ENCODE results near the gene SRGN.
A peak's percentile ranks its signal among the peaks of the same experiment; 100 is the strongest.

The SRGN gene

DNA sequence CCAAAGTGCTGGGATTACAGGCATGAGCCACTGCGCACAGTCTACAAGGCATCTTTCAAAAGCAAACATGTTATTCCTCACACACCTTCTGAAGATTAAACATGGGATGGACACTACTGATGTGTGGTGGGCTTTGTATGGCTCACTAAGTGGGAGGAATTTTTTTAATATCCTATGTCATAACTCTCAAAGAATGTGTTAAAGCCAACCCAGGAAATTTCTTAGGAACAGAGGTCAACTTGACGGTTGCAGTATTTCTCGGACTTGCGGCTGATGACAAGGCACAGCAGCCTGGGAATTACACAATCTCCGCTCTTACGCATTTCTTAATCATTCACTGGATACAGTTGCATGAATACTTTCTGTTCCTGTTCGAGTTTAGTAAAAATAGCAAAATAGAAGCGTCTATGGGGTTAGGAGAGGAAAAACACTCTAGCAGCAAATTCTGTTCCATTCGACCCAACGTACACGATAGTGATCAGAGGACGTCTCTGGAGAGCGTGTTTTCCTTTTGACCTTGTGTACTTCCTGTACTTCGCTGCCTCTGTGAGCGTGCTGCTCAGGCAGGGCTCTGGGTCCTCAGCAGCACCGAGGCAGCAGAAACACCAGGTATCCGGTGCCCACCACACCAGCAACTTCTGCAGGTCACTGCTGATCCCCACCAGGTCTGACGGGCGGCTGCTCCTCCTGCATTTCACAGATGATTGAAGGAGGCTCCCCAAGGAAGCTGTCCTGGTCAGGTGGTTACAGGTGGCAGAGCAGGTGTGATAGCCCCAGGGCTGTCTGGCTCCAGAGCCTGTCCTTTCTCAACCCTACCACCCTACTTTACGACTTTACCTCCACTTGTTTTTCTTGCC, 26.4 kb upstream of the SRGN start:
- DNase-seq (ENCODE audit: low spot score): no peak

DNA sequence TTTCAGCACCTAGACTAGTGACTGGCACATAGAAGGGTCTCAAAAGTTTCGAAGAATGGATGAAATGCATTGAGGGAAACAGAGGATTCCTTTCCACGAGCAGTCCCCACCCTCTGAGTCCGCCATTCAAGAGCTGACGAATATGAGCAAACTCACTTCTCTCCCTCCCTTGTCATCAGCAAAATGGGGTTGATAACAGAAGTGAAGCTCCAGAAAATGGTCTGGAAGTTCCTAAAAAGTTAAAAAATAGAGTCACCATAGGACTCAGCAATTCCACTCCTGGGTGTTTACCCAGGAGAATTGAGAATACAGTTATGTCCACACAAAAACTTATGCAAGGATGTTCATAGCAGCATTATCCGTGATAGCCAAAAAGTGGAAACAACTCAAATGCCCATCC, 25.0 kb upstream of the SRGN start:
- DNase-seq (ENCODE audit: low spot score): no peak

DNA sequence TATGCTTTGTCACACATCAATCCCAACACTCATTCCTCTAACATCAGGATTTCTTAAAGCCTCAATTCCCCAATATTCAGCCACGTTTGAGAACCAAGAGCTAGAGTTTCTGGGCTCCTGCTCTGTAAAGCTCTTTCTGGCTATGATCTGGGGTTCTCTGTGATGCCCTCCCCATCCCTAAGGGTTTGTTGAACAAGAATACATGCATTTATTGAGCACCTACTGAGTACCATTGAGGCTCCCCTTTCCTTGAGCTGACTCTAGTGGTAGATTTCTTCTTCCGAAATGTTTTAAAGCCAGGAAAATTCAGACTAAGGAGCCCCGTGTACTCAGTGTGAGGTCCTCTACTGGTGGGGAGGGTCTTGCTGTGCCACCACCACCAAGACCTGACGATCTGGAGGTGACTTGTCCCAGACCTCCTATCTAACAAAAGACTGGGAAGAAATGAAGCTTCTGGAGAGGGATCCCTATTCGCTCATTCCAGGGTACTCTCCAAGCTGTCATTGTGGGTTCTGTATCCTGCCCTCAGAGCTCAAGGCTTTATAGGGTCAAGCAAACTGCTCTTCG, 23.1 kb upstream of the SRGN start:
- no peak for DNase-seq (ENCODE audit: low spot score)

DNA sequence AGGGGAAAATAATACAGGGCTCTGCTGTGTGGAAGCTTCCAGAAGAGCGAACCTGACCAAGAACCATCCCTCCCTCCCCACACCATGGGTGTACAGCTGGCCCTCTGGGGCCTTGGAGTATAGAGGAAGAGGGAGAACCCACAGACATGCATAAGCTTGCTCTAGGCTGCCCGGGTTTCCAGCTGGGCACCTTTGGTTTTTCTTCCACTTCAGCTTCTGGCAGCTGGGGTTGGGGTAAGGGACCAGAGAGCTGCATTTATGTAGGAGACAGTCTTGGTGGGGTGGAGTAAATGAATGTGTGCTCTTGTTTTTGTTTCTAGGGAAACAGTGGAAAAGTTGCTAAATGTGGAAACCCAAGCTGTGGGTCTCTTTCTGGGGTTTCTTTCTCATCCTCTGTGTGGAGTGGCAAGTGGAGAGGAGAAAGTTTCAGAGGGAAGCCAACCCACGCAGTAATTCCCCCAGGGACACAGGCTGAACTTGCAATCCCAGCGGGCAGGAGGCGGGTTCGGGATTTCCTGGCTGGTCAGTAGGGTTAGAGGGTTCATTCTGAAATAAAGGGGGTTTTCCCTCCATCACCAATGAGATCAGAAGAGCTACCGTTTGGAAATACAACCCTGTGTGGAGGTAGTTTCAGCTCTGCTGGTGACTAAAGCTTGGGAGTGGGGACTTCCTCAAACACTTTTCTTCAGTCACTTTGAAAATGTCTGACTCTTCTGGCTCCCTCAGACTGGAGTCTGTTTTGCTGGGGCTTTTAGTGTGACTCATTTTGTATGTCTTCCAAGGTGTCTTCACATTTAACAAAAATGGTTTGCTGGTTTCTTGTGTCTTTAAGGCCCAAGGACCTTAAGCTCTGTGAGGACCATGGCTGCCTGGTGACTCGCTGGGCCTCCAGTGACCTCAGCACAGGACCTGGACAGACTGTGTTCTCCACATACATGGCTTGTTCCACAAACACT, 22.2 kb upstream of the SRGN start:
- no peak for DNase-seq (ENCODE audit: low spot score)

DNA sequence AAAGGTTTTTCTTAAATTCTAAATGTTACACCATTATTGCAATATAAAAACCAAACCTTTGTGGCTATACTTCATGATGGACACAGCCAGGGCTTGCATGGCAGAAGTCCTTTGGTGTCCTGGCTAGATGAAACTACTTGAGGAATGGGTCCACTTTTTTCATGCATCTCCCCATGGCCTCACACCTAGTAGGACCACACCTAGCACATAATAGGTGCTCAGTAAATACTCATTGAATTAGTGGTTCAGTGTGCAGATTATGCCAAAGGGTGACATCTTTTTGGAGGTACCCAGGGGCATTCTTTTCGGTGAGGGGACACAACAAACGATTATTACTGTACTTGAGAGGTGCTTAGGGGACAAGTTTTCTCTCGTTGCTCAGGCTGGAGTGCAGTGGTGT, 20.7 kb upstream of the SRGN start:
- DNase-seq (ENCODE audit: low spot score): no peak

DNA sequence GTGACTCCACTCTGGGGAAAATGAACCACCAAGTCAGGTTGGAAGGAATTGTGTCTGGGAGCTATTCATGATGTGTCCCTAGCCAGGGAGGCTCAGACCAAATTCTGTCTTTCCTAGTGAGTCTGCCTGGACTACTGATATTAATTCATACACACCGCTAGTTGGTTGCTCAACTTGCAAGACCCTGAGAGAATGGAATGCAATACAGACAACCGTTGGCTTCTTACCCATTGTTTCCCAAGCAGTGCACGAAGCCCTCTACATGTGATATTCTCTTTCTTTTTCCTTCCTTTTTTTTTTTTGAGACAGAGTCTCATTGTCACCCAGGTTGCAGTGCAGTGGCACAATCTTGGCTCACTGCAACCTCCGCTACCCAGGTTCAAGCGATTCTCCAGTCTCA, 19.4 kb upstream of the SRGN start:
- no peak for DNase-seq (ENCODE audit: low spot score)

DNA sequence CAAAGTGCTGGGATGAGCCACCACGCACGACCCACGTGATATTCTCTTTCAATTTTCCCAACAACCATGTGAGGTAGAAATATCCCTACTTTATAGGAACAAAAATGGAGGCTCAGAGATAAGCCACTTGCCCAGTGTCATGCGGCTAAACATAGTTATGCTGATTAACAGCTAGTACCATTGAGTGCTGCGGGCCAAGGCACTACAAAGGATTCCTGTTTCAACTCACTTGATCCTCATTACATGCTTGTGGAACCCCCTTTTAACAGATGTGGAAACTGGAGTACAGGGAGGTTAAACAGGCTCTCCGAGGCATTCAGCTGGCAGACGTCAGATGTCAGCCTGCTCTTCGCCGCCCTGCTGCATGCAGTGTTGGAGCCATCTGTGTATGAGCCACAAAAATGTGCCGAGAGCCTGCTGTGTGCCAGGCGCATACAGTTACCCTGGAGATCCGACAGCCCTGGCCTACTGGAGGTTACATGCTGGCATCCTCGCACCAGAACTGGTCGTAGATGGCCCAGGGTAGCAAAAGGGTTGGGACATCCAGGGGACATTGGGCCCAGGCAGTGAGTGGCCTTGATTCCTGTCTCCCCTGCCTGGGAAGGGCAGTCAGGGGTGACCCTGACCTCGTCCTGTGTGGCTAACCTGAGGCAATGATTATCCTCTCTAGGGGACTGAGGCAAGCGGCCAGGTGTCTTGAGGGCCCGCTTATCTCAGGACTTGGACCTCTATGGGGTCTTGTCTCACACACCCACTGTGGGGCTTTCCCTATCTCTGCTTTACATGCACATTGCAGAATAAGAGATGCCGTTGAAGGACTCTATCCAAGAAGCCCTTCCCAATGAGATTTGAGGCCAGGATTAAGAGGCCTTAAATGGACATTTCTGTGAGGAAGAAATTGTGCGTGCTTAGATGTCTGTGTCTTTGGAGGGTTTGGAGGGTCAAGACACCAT, 18.5 kb upstream of the SRGN start:
- no peak for DNase-seq (ENCODE audit: low spot score)

DNA sequence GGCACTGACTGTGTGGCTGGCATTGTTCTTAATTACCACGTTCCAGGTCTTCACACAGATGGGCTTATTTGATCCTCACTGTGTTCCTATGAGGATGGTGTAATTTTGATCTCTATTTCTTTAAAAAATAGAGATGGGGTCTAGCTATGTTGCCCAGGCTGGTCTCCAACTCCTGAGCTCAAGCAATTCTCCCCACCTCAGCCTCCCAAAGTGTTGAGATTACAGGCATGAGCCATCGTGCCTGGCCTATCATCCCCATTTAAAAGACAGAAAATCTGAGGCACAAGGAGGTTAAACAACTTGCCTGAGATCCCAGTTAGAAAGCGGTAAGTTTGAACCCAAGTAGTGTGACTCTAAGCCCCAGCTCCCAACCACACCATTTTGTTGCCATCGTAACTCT, 17.0 kb upstream of the SRGN start:
- DNase-seq (ENCODE audit: low spot score): no peak

DNA sequence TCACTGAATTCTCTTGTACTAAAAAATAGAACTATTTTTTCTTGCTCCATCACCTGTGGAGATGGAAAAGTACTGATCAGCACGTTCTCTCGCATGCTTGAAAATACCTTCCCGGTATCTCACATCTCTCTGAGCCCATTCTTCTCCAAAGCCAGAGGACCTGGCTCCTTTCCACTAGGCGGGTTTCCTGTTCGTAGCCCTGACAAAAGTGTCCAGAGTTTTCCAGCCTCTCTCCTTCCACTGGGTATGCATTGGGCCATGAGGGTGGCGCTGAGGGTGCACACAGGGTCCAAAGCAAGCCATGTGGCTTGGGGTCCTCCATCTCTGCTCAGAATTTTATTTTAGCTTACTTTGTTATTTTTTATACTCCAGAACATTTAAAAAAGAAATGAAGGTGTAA, 16.3 kb upstream of the SRGN start:
- DNase-seq (ENCODE audit: low spot score): no peak

DNA sequence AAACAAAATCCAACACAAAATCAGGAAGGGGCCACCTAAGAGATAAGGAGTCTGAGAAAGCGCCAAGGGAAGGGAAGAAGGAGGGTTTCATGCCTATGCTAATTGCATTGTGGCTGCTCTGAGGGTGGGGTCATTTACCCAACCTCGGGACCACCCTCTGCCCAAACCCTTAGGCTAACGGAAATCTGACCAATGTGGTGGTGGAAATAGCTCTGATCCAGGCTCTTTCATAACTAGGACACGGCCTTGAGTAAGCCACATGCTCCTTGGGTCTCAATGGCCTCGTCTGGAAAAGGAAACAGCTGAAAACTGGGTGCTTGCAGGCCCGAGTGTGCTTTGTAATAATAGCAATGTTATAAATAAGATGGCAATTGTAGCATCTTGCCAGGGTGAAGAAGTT, 14.9 kb upstream of the SRGN start:
- DNase-seq (ENCODE audit: low spot score): no peak

DNA sequence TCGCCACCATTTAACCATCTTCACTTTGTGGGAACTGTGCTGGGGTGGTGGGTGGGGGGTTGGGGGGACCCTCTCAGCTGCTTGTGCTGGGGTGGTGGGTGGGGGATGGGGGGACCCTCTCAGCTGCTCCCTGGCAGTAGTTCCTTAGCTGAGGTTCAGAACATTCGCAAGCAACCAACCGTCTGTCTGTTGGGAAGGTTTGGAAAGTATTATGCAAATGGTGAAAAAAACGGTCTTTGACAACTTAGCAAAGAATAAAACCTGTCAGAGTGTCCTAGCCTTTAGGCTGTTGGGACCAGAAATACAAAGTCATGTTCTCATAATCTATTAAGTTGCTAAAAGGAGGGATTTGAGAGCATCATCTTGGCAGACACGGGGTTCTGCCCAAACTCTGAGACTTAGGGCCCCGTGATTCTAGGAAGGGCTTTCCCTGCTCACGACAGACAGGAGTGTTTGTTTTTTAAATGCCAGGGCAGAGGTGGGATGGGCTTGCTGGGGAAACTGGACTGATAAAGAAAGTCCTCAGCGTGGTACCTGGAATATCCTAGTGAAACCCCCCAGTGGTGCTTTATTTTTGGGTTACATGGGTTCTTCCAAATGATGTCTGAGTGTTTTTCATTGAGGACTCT, 14.1 kb upstream of the SRGN start:
- DNase-seq (ENCODE audit: low spot score): no peak

DNA sequence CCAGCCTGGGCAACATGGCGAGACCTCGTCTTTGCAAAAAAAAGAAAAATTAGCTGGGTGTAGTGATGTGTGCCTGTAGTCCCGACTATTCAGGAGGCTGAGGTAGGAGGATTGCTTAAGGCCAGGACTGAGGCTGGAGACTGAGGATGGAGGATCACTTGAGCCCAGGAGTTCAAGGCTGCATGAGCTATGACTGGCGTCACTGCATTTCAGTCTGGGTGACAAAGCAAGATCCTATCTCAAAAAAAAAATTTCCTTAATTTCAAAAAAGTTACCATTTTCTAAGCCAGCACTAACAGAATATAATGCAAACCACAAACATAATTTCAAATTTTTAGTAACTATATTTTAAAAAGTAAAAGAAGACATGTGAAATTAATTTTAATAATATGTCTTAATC, 13.4 kb upstream of the SRGN start:
- no peak for DNase-seq (ENCODE audit: low spot score)

DNA sequence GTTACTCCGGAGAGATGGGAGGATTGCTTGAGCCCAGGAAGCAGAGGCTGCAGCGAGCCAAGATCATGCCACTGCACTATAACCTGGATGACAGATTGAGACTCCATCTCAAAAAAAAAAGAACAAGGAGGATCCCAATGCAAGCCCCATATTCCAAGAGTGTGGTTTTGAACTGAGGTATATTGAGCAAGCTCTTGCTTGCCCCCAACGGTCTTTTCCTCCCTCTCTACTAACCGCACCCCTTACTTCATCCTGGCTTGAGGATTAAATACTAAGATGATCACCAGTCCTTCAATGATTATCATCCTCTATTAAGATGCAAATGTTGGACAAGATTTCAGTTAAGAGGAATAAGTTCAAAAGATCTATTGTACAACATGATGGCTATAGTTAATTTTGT, 12.5 kb upstream of the SRGN start:
- DNase-seq (ENCODE audit: low spot score): no peak

DNA sequence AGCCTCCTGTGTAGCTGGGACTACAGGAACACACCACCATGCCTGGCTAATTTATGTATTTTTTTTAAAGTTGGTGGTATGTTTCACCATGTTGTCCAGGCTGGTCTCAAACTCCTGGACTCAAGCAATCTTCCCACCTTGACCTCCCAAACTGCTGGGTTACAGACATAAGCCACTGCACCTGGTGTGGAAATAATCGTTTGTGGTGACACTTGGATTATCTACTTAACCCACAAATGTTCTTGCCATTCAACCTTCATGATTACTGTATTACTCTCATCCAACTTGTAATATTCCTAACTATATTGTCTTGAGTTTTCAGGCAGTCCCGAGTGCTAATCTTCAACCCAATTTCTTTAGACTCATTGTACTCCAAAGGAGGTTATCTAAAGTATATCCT, 9.6 kb upstream of the SRGN start:
- DNase-seq (ENCODE audit: low spot score): no peak

DNA sequence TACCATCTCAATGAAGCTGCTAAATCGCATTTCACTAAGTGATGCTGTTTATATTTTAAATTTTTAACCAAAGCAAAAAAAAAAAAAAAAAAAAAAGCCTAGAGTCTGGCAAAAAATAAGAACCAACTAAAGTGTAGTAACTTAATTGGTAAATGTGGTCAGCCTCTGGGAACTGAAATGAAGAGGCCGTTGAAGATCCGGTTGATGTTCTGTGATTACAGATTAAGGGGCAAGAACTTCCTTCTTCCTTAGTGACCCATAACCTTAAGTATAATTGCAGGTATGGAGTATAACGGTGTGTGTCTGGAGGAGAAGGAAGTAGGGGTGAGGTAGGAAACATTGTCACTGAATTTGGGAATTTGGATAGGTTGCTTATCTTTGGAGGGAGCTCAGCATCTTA, 7.7 kb upstream of the SRGN start:
- no peak for DNase-seq (ENCODE audit: low spot score)

DNA sequence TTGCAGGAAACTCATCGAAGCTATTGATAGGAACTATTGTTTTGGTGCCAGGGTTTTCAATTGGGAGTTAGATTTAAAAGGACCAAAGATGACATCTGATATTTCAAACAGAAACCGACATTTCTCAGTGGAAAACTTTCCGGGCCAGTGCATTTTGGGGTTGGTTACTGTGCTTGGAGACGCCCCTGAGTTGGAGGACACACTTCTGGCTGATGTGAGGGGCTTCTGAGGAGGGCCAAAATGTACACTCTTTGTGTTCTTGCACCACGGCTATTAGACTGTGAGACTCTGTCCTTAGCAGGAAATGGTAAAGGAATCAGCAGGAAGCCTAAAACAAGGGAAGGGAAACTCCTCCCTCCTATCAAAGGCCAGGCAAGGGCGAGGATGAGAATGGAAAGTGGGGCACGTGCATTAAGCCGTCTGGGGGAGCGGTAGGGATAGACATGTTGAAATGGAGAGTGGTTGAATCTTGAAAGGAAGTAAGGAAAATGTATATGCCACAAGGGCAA, 1.8 kb upstream of the SRGN start:
- no peak for DNase-seq (ENCODE audit: low spot score)

DNA sequence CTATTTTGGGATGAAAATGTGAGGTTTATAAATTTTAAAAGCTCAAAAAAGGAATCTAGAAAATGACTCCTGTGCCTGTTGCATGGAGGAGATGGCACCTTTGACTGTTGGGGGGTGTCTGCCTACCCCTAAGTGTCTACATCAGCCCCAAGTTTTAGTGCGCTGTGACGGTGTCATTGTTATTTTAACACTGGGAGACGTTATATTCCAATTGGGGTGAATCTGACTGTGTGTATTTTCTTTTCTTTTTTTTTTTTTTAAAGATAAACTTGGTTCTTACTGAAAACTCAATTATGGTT, 517 bp downstream of the SRGN start:
- peak; percentile 12 for DNase-seq (ENCODE audit: low spot score)

DNA sequence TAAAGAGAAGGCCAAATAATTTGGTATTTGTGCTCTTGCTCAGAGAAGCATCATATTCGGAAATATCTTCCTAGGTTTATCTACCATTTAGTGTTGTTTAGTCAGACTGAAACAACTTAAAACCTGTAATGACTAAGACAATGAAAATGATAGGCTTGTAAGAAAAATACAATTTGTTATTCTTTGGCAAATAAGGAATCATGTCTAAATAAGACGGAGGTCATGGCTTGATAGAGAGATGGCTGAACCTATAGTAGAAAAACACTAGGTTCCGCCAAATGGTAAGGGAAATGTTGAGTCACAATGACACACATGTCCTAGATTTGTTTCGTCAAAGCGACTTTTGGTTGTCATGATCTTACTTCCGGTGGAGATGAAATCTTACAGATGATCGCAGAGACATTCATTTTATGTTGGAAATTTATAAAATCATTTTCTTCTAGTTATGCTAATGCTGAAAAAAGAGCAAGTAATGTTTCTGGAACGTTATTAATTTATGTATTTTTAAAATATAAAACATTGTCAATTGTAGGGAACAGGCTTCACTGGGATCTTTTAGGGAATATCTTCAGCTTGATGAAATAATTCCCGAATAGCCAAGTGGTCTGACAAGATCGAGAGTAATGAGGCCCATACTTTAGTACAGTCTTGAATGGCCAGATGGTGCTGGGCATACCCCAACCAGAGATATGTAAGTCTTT, 1.0 kb downstream of the SRGN start:
- DNase-seq (ENCODE audit: low spot score): peak; percentile 76

DNA sequence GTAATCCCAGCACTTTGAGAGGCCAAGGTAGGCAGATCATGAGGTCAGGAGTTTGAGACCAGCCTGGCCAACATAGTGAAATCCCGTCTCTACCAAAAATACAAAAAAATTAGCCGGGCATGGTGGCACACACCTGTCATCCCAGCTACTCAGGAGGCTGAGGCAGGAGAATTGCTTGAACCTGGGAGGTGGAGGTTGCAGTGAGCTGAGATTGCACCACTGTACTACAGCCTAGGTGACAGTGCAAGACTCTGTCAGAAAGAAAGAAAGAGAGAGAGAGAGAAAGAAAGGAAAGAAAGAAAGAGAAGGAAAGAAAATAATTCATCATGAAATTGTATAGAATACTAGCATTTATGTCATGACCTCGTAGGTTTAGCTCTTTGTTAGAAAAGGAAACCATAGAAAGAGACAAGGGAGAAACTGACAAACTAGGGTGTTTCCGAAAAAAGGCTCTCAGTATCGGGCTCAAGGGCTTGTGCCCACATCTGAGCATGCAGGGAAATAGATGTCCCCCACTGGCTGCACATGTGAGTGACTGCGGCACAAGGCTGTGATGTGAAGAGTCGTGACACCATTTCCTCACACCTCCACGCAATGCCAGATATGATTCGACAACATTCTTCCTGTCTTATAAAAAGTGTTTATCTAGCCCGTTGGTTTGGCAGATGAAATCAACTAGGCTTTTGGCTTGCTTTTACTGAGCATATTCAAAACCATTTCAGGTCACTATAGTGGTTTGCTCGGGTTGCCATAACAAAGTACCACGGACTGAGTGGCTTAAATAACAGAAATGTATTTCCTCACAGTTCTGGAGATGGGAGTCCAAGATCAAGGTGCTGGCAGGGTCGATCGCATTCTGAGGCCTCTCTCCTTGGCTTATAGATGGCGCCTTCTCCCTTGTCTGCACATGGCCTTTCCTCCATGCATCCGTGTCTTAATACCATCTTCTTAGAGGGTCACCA, 2.0 kb downstream of the SRGN start:
- peak; percentile 39 for DNase-seq (ENCODE audit: low spot score)
